ENCODE data around the gene STRN4. TPM values are rescaled to one million over a fixed set of nuclear protein-coding genes. Genes with fewer than 3 reads are reported as not detected.

Gene STRN4
- total and polyA plus RNA-seq, 4 donors: 9.5 to 29.9 (median 24.8) TPM

DNA sequence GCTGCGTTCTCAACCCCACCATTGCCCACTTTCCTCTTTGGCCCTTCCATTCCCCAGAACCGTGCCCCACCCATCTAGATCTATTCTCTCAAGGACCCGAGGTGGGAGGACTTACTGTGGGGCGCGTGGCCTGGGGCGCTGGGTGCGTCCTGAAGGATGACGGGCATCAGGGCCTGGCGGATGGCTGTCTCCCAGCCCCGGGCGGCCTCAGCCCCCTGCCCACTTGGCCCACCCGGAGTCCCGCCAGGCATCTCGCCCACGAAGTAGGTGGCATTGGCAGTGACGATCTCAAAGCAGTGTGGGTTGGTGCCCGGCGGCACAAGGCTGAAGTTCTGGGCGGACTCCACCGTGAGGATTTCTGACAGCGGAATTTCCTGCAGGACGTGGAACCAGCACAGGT lies 52.5 kb downstream of the STRN4 start:
- H3K4me3 ChIP-seq (ENCODE audit: low read depth in 1 of 3, low read length in 3 of 3): no peak overlapping the region
- no peak for DNase-seq (ENCODE audit: low spot score)
- no peak for TF ChIP-seq FOXA2 (IDR thresholded peaks at IDR 0.05)
- no peak for TF ChIP-seq GABPA (IDR thresholded peaks at IDR 0.05 in 1 of 2, conservative IDR thresholded peaks at IDR 0.05 in 1 of 2)
- TF ChIP-seq ZBTB33 (IDR thresholded peaks at IDR 0.05): no peak
- no peak for TF ChIP-seq HNF4G (IDR thresholded peaks at IDR 0.05)
- TF ChIP-seq REST (IDR thresholded peaks at IDR 0.05): no peak
- TF ChIP-seq EGR1 (IDR thresholded peaks at IDR 0.05; ENCODE audit: low read depth in 2 of 2): no peak
- TF ChIP-seq JUND (IDR thresholded peaks at IDR 0.05): no peak
- TF ChIP-seq MAX (IDR thresholded peaks at IDR 0.05): no peak
- H3K4me1 ChIP-seq (ENCODE audit: control insufficient read depth in 4 of 4, insufficient read depth in 4 of 4, low read length in 3 of 4): no peaks in the 10 kb centered on the region
- H3K9ac ChIP-seq (ENCODE audit: low read depth in 1 of 2, low read length in 2 of 2): no peak overlapping the region
- WGBS: 96% methylated on average over 22 of the region's 22 CpGs
- H3K27me3 ChIP-seq (ENCODE audit: control insufficient read depth in 4 of 4, insufficient read depth in 4 of 4, low read length in 3 of 4): no peaks in the 10 kb centered on the region
- H3K9me3 ChIP-seq (ENCODE audit: control insufficient read depth in 4 of 4, low read length in 3 of 4): no peaks in the 10 kb centered on the region
- no peak overlapping the region for H3K27ac ChIP-seq (ENCODE audit: low read depth in 1 of 2, low read length in 2 of 2)
- peaks cover 14 to 83% (median 59%) of the 10 kb centered on the region in 4 donors for H3K36me3 ChIP-seq (ENCODE audit: control insufficient read depth in 4 of 4, insufficient read depth in 3 of 4, low read depth in 1 of 4, low read length in 3 of 4)

- no peaks in the 10 kb centered on the region for H3K4me1 ChIP-seq (ENCODE audit: control insufficient read depth in 4 of 4, insufficient read depth in 4 of 4, low read length in 3 of 4)
- H3K27ac ChIP-seq (ENCODE audit: low read depth in 1 of 2, low read length in 2 of 2): no peak overlapping the region
- H3K27me3 ChIP-seq (ENCODE audit: control insufficient read depth in 4 of 4, insufficient read depth in 4 of 4, low read length in 3 of 4): no peaks in the 10 kb centered on the region
- TF ChIP-seq EGR1 (IDR thresholded peaks at IDR 0.05; ENCODE audit: low read depth in 2 of 2) (no peak), RAD21 (IDR thresholded peaks at IDR 0.05) (no peak)
- H3K4me3 ChIP-seq (ENCODE audit: low read depth in 1 of 3, low read length in 3 of 3): no peak overlapping the region
- no peaks in the 10 kb centered on the region for H3K9me3 ChIP-seq (ENCODE audit: control insufficient read depth in 4 of 4, low read length in 3 of 4)
- DNase-seq (ENCODE audit: low spot score): no peak
- 96% methylated on average over 4 of the region's 4 CpGs for WGBS
- H3K9ac ChIP-seq (ENCODE audit: low read depth in 1 of 2, low read length in 2 of 2): no peak overlapping the region
- H3K36me3 ChIP-seq (ENCODE audit: control insufficient read depth in 4 of 4, insufficient read depth in 3 of 4, low read depth in 1 of 4, low read length in 3 of 4): peaks cover 14 to 80% (median 56%) of the 10 kb centered on the region in 4 donors
Observed at GRCh38 chr19:46692918-46693722, 53.1 kb downstream of the STRN4 start.

GRCh38 chr19:46691948-46692347 lies 54.3 kb downstream of the STRN4 start:
- Histone ChIP-seq H3K36me3 (ENCODE audit: control insufficient read depth in 4 of 4, insufficient read depth in 3 of 4, low read depth in 1 of 4, low read length in 3 of 4) (peaks cover 14 to 83% (median 65%) of the 10 kb centered on the region in 4 donors), H3K9me3 (ENCODE audit: control insufficient read depth in 4 of 4, low read length in 3 of 4) (no peaks in the 10 kb centered on the region), H3K9ac (ENCODE audit: low read depth in 1 of 2, low read length in 2 of 2) (no peak overlapping the region), H3K4me1 (ENCODE audit: control insufficient read depth in 4 of 4, insufficient read depth in 4 of 4, low read length in 3 of 4) (no peaks in the 10 kb centered on the region), H3K4me3 (ENCODE audit: low read depth in 1 of 3, low read length in 3 of 3) (no peak overlapping the region), H3K27ac (ENCODE audit: low read depth in 1 of 2, low read length in 2 of 2) (no peak overlapping the region), H3K27me3 (ENCODE audit: control insufficient read depth in 4 of 4, insufficient read depth in 4 of 4, low read length in 3 of 4) (no peaks in the 10 kb centered on the region)
- 97% methylated on average over 2 of the region's 2 CpGs for WGBS
- DNase-seq (ENCODE audit: low spot score): no peak
- TF ChIP-seq MAX (IDR thresholded peaks at IDR 0.05) (no peak), FOXA1 (IDR thresholded peaks at IDR 0.05) (no peak), FOXA2 (IDR thresholded peaks at IDR 0.05) (no peak), SP1 (IDR thresholded peaks at IDR 0.05) (no peak), REST (IDR thresholded peaks at IDR 0.05) (no peak), JUND (IDR thresholded peaks at IDR 0.05) (no peak), CTCF (IDR thresholded peaks at IDR 0.05; ENCODE audit: low read depth, low read length, missing input control) (no peak), HNF4A (conservative IDR thresholded peaks at IDR 0.05) (no peak), RAD21 (IDR thresholded peaks at IDR 0.05) (no peak), RXRA (IDR thresholded peaks at IDR 0.05) (no peak), TAF1 (conservative IDR thresholded peaks at IDR 0.05) (no peak)

Data from liver (tissue), 9 donors.